VCaP (cell line): ENCODE data around the gene D2HGDH.

Source experiments
- H3K27ac ChIP-seq: fragments of 450-650 bp; 2 replicates; pipeline ENCODE4 v1.5.1; 2017
- CTCF ChIP-seq: fragments of 450-650 bp; conservative IDR thresholded peaks from 2 replicates; pipeline ENCODE4 v1.5.1; 2017; ENCODE audit warnings: mild to moderate bottlenecking, moderate library complexity

D2HGDH gene

GRCh38 chr2:241743620-241744019 lies 9.2 kb downstream of the D2HGDH start:
- H3K27ac ChIP-seq, result no peak overlapping the region
- no peak for TF ChIP-seq CTCF

GRCh38 chr2:241744028-241744754 lies 9.8 kb downstream of the D2HGDH start:
- H3K27ac ChIP-seq, result no peak overlapping the region
- no peak for TF ChIP-seq CTCF

GRCh38 chr2:241745276-241745675 lies 10.8 kb downstream of the D2HGDH start:
- TF ChIP-seq CTCF, result no peak
- no peak overlapping the region for H3K27ac ChIP-seq

- H3K27ac ChIP-seq, result no peak overlapping the region
- TF ChIP-seq CTCF, result no peak
Observed at GRCh38 chr2:241746084-241746483, 11.7 kb downstream of the D2HGDH start.

GRCh38 chr2:241748468-241749256 lies 14.2 kb downstream of the D2HGDH start:
- TF ChIP-seq CTCF, result no peak
- H3K27ac ChIP-seq, result no peak overlapping the region

- TF ChIP-seq CTCF, result no peak
- no peak overlapping the region for H3K27ac ChIP-seq
Observed at GRCh38 chr2:241750076-241750840, 15.8 kb downstream of the D2HGDH start.

- TF ChIP-seq CTCF, result no peak
- no peak overlapping the region for H3K27ac ChIP-seq
Observed at GRCh38 chr2:241751152-241751551, 16.7 kb downstream of the D2HGDH start.
